GM15510 (cell line): Measurements from ENCODE around the gene TMEM156.

ENCODE experiments used
- POLR2A ChIP-seq: IDR thresholded peaks from 3 replicates; pipeline ENCODE4 v1.6.1; 2011; ENCODE audit warnings: borderline replicate concordance; ENCODE audit not compliant: insufficient read length; ENCODE audit errors: extremely low read depth

The TMEM156 gene, protein sequence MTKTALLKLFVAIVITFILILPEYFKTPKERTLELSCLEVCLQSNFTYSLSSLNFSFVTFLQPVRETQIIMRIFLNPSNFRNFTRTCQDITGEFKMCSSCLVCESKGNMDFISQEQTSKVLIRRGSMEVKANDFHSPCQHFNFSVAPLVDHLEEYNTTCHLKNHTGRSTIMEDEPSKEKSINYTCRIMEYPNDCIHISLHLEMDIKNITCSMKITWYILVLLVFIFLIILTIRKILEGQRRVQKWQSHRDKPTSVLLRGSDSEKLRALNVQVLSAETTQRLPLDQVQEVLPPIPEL

DNA sequence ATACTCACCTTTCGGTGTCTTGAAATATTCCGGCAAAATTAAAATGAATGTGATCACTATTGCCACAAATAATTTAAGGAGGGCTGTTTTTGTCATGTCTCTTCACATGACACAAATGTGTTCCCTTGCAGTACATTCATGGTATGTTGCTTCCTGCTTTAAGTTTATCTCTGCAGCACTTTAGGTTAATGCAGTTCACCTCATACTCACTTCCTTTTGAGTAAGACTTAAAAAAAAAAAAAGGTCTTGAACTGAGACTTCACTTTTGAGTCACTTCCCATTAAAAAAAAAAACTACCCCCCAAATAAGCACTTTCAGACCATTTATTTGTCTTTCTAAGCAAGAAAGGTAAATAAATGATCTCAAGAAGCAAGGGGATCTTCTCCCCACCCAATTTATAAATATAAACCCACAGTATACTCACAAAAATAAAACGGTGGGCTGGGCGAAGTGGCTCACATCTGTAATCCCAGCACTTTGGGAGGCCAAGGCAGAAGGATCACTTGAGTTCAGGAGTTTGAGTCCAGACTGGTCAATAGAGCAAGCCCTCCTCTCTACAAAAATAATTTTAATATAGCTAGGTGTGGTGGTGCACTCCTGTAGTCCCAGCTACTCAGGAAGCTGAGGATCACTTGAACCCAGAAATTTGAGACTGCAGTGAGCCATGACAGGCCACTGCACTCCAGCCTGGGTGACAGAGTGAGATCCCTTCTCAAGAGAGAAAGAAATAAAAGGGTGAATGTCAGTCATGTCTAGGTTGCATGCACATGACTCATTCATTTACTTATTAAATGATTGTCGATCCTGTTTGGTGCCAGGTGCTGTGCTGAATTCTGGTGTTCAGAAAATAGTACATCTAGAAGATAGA is at the start of gene TMEM156:
Gene TMEM156 (minus strand): TSS at position 192 of the 868 bp plus-strand sequence. CDS start 96 bp downstream, at position 96.
- TF ChIP-seq POLR2A, result peak; percentile 29

GRCh38 chr4:39078829-39079228 is 46.6 kb upstream of the TMEM156 start:
- TF ChIP-seq POLR2A, result no peak

- TF ChIP-seq POLR2A, result no peak
These were observed 36.7 kb upstream of the TMEM156 start for GRCh38 chr4:39068907-39069306.

- TF ChIP-seq POLR2A, result no peak
These were observed 35.2 kb upstream of the TMEM156 start for GRCh38 chr4:39067451-39067850.

DNA sequence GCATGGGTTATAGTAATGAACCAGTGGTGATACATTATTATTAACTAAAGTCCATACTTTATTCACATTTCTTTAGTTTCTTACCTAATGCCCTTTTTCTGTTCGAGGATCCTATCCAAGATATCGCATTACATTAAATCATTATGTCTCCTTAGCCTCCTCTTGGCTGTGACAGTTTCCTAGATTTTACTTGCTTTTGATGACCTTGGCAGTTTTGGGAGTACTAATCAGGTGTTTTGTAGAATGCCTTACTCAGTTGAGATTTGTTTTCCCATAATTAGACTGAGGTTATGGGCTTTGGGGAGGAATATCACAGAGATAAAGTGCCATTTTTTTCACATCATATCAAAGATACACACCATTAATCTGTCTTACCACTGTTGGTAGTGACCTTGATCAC is 34.8 kb upstream of the TMEM156 start:
- no peak for TF ChIP-seq POLR2A

GRCh38 chr4:39066371-39066770 is 34.2 kb upstream of the TMEM156 start:
- TF ChIP-seq POLR2A, result no peak

DNA sequence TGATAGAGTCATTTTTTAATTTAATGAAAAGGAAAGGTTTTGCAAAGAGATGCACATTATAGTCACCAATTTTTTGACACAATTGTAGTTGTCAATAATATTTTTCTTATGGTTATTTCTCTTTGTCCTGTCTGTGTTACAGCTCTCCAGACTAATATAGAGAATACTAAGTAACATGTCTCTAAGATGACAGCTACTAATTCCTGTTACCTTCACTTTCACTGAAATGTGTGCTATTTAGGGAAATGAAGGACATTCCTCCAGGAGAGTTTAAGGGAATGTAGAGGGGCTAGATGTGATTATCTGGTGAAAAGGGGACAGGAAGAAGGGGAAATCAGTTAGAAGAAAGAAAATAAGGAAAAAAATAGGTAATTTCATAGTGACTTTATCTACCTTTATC is 31.2 kb upstream of the TMEM156 start:
- no peak for TF ChIP-seq POLR2A

DNA sequence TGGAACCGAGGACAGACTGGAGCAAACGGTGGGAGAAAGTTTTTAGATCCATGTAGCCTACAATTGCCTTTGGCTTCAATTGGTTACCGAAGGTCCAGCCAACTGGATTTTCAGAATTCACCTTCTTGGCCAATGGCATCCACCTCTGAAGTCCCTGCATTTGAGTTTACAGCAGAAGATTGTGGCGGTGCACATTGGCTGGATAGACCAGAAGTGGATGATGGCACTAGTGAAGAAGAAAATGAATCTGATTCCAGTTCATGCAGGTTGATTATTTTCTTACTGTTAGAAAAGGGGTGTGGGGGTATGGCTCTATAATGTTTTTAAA is 30.5 kb upstream of the TMEM156 start:
- no peak for TF ChIP-seq POLR2A

- TF ChIP-seq POLR2A, result no peak
These were observed 30.0 kb upstream of the TMEM156 start, which contains the start of gene KLHL5 for GRCh38 chr4:39062094-39062769. Gene KLHL5, plus strand, starts transcription at chr4:39062232. Its CDS starts 421 bp downstream, at chr4:39062653.

GRCh38 chr4:39061457-39061856 is 29.2 kb upstream of the TMEM156 start:
- no peak for TF ChIP-seq POLR2A

- no peak for TF ChIP-seq POLR2A
These were observed 23.8 kb upstream of the TMEM156 start for GRCh38 chr4:39056023-39056422.

GRCh38 chr4:39054497-39054896 is 22.3 kb upstream of the TMEM156 start:
- TF ChIP-seq POLR2A, result no peak

GRCh38 chr4:39053983-39054382 is 21.8 kb upstream of the TMEM156 start:
- TF ChIP-seq POLR2A, result no peak

DNA sequence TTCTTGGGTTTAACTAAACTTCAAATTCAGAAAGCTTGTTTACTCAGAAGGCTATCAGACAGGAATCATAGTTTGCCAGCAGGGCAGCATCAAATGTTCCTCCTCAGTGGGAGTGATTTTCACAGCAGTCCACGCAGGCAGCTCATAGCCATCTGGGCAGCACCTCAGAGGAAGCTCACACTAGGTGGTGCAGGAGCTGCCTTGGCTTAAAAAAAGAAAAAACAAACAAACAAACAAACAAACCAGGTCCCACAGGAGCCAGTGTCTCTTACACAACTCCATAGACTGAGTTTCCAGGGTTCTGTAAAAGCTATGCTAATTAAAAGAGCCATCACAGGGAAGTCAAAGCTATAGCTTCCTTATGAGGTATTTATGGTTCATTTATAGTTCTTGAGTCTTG is 19.3 kb upstream of the TMEM156 start:
- TF ChIP-seq POLR2A, result no peak

DNA sequence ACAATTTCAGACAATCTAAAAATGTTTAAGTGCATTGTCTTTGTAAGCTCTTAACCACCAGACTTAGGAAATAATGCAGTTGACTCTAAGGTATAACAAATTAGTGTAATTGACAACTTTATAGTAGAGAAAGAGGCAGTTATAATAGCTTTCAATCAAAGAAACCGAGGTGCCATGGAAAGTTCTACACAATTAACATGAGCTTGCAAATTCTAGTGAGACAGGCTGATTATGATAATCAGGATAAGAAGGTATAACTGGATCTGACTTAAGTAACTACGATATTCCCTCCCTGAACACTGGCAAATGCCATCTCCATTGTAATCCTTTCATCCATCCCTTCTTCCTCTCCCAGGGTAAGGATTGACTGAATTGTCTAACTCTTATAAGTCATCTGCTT is 18.4 kb upstream of the TMEM156 start:
- TF ChIP-seq POLR2A, result no peak
